GM12878 (cell line): ENCODE measurements around the gene RAP1A. TPM values are rescaled to one million over a fixed set of nuclear protein-coding genes. Genes with fewer than 3 reads are reported as not detected.

Experiments used
- ASH2L ChIP-seq: fragments of 300-600, 200-600 bp; sonication (generic); IDR thresholded peaks from 2 replicates; pipeline ENCODE4 v1.6.1; 2017; ENCODE audit warnings: low read depth, mild to moderate bottlenecking, borderline replicate concordance
- ATF7 ChIP-seq: fragments of 450-650 bp; IDR thresholded peaks from 2 replicates; pipeline ENCODE4 v1.6.1; 2016; ENCODE audit warnings: low read depth, mild to moderate bottlenecking
- BHLHE40 ChIP-seq, 2 experiments: fragments of 450-650 bp in 1 of 2; IDR thresholded peaks; 2 replicates each; pipeline ENCODE4 v1.6.1; 2011 to 2017; ENCODE audit warnings: low read depth in 2 of 2, borderline replicate concordance in 1 of 2, improper control_type of control experiment in 1 of 2, low read length in 1 of 2, mild to moderate bottlenecking in 1 of 2
- CEBPB ChIP-seq, 2 experiments: fragments of 150-350 bp in 1 of 2; IDR thresholded peaks; 2 replicates each; pipeline ENCODE4 v1.6.1; 2012 to 2014; ENCODE audit warnings: low read depth in 2 of 2, low read length in 2 of 2, borderline replicate concordance in 1 of 2, inconsistent platforms in 1 of 2
- CHD2 ChIP-seq: IDR thresholded peaks from 2 replicates; pipeline ENCODE4 v1.6.1; 2011; ENCODE audit warnings: low read depth, low read length, improper control_type of control experiment, borderline replicate concordance
- CHD4 ChIP-seq: fragments of 200-600 bp; sonication (generic); IDR thresholded peaks from 2 replicates; pipeline ENCODE4 v1.6.1; 2016; ENCODE audit warnings: mild to moderate bottlenecking
- DPF2 ChIP-seq: fragments of 450-650 bp; IDR thresholded peaks from 2 replicates; pipeline ENCODE4 v1.6.1; 2017; ENCODE audit warnings: mild to moderate bottlenecking
- ESRRA ChIP-seq: IDR thresholded peaks from 2 replicates; pipeline ENCODE4 v1.6.1; 2012; ENCODE audit warnings: mild to moderate bottlenecking, low read length, improper control_type of control experiment
- ETV6 ChIP-seq, 2 experiments: fragments of 450-650 bp in 1 of 2; IDR thresholded peaks in 1 of 2; conservative IDR thresholded peaks in 1 of 2; 2 replicates each; pipeline ENCODE4 v1.6.1; 2014; ENCODE audit warnings: antibody characterized with exemption in 1 of 2, borderline replicate concordance in 1 of 2, low read depth in 1 of 2, mild to moderate bottlenecking in 1 of 2, moderate library complexity in 1 of 2
- GABPA ChIP-seq: IDR thresholded peaks from 2 replicates; pipeline ENCODE4 v1.6.1; 2014; ENCODE audit warnings: antibody characterized with exemption, low read depth, mild to moderate bottlenecking, inconsistent platforms
- GATAD2B ChIP-seq: fragments of 450-650 bp; conservative IDR thresholded peaks from 2 replicates; pipeline ENCODE4 v1.6.1; 2017; ENCODE audit warnings: low read depth, mild to moderate bottlenecking, moderate library complexity
- LARP7 ChIP-seq: fragments of 450-650 bp; IDR thresholded peaks from 2 replicates; pipeline ENCODE4 v1.6.1; 2017; ENCODE audit warnings: mild to moderate bottlenecking
- MAX ChIP-seq: IDR thresholded peaks from 2 replicates; pipeline ENCODE4 v1.6.1; 2012; ENCODE audit warnings: low read depth, low read length, improper control_type of control experiment
- NFYB ChIP-seq: IDR thresholded peaks from 2 replicates; pipeline ENCODE4 v1.6.1; 2011; ENCODE audit warnings: low read depth, mild to moderate bottlenecking, low read length, improper control_type of control experiment, moderate library complexity; ENCODE audit not compliant: insufficient read depth
- PBX3 ChIP-seq: IDR thresholded peaks from 2 replicates; pipeline ENCODE4 v1.6.1; 2011; ENCODE audit warnings: mild to moderate bottlenecking, low read depth, low read length, moderate library complexity; ENCODE audit not compliant: insufficient replicate concordance
- PML ChIP-seq: IDR thresholded peaks from 2 replicates; pipeline ENCODE4 v1.6.1; 2012; ENCODE audit warnings: low read length, inconsistent platforms
- RB1 ChIP-seq: fragments of 450-650 bp; formaldehyde crosslinking; IDR thresholded peaks from 2 replicates; pipeline ENCODE4 v1.6.1; 2017; ENCODE audit warnings: mild to moderate bottlenecking, borderline replicate concordance
- RBBP5 ChIP-seq: fragments of 200-600 bp; sonication (generic); conservative IDR thresholded peaks from 2 replicates; pipeline ENCODE4 v1.6.1; 2016
- RELA ChIP-seq: fragments of 450-650 bp; IDR thresholded peaks from 2 replicates; pipeline ENCODE4 v1.8.0; 2014; ENCODE audit warnings: borderline replicate concordance; ENCODE audit not compliant: partially characterized antibody
- RELB ChIP-seq: fragments of 450-650 bp; IDR thresholded peaks from 2 replicates; pipeline ENCODE4 v1.6.1; 2017; ENCODE audit warnings: low read depth, mild to moderate bottlenecking, moderate library complexity
- SPI1 ChIP-seq: IDR thresholded peaks from 2 replicates; pipeline ENCODE4 v1.6.1; 2011; ENCODE audit warnings: low read depth, mild to moderate bottlenecking, low read length, moderate library complexity, borderline replicate concordance; ENCODE audit not compliant: insufficient read depth
- TBL1XR1 ChIP-seq: IDR thresholded peaks from 2 replicates; pipeline ENCODE4 v1.6.1; 2012; ENCODE audit warnings: low read depth, low read length, improper control_type of control experiment
- TCF12 ChIP-seq: IDR thresholded peaks from 2 replicates; pipeline ENCODE4 v1.6.1; 2011; ENCODE audit warnings: low read depth, mild to moderate bottlenecking, low read length
- ZNF622 ChIP-seq: fragments of 450-650 bp; IDR thresholded peaks from 2 replicates; pipeline ENCODE4 v1.6.1; 2017; ENCODE audit warnings: mild to moderate bottlenecking, inconsistent platforms
- polyA plus RNA-seq, 11 experiments: library from polyadenylated mRNA; depleted of rRNA in 4 of 11; unstranded in 6 of 11; stranded (reverse) in 5 of 11; fragments of >200 nt; fragmentation: Nextera tagmentation in 4 of 11; fragmentation: Illumina TruSeq in 1 of 11; extraction: Ambion mirVana in 4 of 11; extraction: Trizol in 1 of 11; gene quantifications; 1 replicate in 1 of 11; 2 replicates in 10 of 11; pipeline versions ENCODE4 v1.2.1 to v1.2.3, GENCODE V29; 2011 to 2016; ENCODE audit warnings: inconsistent platforms in 2 of 11, missing spikeins in 2 of 11, low read depth in 1 of 11
- total RNA-seq, 4 experiments: library from RNA; depleted of rRNA in 3 of 4; stranded (reverse); fragments of >200 nt in 3 of 4; fragmentation: Illumina TruSeq in 1 of 4; extraction: Trizol in 1 of 4; gene quantifications; 2 replicates each; pipeline versions ENCODE4 v1.2.1 to v1.2.3, GENCODE V29; 2013 to 2021
- TF ChIP-seq, protein P1 (sequence below): fragments of 450-650 bp; formaldehyde crosslinking; IDR thresholded peaks from 2 replicates; pipeline ENCODE4 v1.4.0; 2022; ENCODE audit warnings: mild to moderate bottlenecking, moderate library complexity

Gene RAP1A
- total and polyA plus RNA-seq, 10 of the 15 experiments (the other 5 are each of a cell fraction or from before 2014, with no cell fraction given): 38.4 to 213 (median 86.0) TPM

DNA sequence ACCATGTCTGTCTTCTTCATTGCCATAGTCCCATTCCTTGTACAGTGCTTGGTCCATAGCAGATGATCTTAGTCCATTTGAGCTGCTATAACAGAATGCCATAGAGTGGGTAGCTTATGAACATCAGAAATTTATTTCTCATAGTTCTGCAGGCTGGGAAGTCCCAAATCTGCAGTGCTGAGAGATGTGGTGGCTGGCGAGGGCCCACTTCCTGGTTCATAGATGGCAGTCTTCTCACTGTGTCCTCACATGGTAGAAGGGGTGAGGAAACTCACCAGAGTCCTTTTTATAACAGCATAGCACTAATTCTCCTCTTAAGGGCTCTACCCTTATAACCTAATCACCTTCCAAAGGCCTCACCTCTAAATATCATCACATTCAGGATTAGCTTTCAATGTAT is 23.1 kb upstream of the RAP1A start (continued):
- TF ChIP-seq ZNF622 (no peak), NFYB (no peak), MAX (no peak), LARP7 (no peak), DPF2 (no peak), RB1 (no peak), ESRRA (no peak), ASH2L (no peak), PML (no peak), RBBP5 (no peak), CHD2 (no peak), RELB (peak; percentile 74; the same call in 1 of the 2 replicates), ATF7 (0 out of 2 replicates have a peak, but pooled peaks have one; percentile 23), CEBPB (IDR thresholded peaks at IDR 0.05; ENCODE audit: borderline replicate concordance in 1 of 2, low read depth in 2 of 2, low read length in 2 of 2) (no peak), GABPA (no peak), GATAD2B (0 out of 2 replicates have a peak, but pooled peaks have one; percentile 52), TBL1XR1 (no peak), ETV6 (conservative IDR thresholded peaks at IDR 0.05 in 1 of 2, IDR thresholded peaks at IDR 0.05 in 1 of 2; ENCODE audit: borderline replicate concordance in 1 of 2, low read depth in 1 of 2) (peak in 1 of 2 experiments; percentile 57; a peak in 1 of 4 replicates), BHLHE40 (IDR thresholded peaks at IDR 0.05; ENCODE audit: borderline replicate concordance in 1 of 2, low read depth in 2 of 2, low read length in 1 of 2) (no peak), SPI1 (peak; percentile 86), PBX3 (no peak), TCF12 (0 out of 2 replicates have a peak, but pooled peaks have one; percentile 50), CHD4 (no peak), RELA (no peak)
- TF ChIP-seq, protein P1, sequence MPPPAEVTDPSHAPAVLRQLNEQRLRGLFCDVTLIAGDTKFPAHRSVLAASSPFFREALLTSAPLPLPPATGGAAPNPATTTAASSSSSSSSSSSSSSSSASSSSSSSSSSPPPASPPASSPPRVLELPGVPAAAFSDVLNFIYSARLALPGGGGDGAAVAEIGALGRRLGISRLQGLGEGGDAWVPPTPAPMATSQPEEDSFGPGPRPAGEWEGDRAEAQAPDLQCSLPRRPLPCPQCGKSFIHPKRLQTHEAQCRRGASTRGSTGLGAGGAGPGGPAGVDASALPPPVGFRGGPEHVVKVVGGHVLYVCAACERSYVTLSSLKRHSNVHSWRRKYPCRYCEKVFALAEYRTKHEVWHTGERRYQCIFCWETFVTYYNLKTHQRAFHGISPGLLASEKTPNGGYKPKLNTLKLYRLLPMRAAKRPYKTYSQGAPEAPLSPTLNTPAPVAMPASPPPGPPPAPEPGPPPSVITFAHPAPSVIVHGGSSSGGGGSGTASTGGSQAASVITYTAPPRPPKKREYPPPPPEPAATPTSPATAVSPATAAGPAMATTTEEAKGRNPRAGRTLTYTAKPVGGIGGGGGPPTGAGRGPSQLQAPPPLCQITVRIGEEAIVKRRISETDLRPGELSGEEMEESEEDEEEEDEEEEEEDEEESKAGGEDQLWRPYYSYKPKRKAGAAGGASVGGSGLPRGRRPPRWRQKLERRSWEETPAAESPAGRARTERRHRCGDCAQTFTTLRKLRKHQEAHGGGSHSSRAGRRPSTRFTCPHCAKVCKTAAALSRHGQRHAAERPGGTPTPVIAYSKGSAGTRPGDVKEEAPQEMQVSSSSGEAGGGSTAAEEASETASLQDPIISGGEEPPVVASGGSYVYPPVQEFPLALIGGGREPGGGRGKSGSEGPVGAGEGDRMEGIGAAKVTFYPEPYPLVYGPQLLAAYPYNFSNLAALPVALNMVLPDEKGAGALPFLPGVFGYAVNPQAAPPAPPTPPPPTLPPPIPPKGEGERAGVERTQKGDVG (CRISPR knock-in tag): no peak
